CD4-positive, alpha-beta T cell treated with Interleukin-6 for 4 hours (primary cell): Measurements from ENCODE around the gene HACD2.

Experiments
- DNase-seq: peaks from one replicate; pipeline ENCODE4 v3.0.0-alpha.2; 2020; ENCODE audit warnings: mixed read lengths

HACD2 gene

DNA sequence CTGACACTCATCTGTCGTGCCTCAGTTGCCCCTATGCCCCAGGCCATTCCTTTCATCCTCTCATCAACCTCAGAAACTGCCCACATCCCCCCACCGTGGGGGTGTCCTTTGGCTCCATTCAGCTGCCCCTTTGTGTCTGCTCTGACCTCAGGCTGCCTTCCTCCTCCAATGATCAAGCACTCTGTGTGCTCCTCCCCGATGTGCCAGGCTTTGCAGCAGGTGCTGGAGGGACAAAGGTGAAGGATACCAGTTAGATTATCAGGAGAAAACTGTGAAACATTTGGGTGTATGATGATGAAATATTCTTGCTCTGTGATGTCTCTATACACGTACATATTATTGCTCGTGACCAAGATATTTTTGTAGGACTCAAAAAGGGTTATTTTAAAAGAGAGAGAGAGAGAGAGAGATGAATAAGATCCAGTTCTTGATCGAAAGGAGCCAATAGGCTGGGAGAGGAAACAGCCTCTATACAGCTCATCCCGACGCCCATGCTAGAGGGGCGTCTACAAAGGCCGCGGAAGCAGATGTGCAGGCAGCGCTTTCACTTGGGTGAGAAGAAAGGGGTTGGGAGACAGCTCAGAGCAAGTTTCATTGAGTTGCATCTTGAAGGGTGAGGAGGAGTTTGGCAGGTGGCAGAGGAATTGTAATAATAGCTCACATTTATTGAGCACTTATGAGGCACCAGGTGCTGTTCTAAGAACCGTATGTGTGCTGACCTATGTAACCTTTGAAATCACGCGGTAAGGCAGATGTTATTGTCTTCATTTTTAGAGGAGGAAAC lies 107.7 kb downstream of the HACD2 start:
- DNase-seq, result no peak

DNA sequence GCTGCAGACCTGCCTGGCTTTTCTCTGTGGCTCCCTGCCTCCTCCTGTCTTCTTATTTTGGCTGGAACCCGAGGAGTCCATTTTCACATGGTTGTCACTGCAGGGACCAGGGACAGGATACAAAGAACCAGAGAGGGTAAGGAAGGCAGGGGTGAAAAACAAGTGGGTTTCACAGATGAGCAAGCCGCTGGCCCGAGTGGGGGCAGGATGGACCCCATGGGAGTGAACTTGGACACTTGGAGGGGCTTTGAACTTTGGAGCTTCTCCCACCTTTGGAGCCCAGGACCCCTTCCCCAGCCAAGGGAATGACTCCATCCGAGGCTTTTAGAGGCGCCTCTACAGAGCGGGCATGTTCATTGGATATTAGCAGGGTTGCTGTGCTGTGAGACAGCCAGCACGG lies 109.1 kb downstream of the HACD2 start:
- no peak for DNase-seq

DNA sequence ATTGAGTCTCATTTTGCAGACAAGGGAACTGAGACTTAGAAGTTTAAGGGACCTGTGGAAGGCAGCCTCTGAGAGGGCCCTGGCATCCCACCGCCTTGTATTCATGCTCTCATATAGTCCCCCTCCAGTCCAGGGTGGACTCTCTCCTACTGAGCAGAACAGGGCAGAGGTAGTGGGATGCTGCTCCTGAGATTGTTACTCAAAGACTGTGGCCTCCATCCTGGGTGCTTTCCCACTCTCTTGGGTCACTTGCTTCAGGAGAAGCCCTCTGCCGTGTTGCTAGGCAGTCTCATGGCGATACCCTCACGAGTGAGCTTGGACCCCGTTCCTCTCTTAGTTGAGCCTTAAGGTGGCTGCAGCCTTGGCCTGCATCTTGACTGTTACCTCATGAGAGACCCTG lies 113.7 kb downstream of the HACD2 start:
- no peak for DNase-seq

DNA sequence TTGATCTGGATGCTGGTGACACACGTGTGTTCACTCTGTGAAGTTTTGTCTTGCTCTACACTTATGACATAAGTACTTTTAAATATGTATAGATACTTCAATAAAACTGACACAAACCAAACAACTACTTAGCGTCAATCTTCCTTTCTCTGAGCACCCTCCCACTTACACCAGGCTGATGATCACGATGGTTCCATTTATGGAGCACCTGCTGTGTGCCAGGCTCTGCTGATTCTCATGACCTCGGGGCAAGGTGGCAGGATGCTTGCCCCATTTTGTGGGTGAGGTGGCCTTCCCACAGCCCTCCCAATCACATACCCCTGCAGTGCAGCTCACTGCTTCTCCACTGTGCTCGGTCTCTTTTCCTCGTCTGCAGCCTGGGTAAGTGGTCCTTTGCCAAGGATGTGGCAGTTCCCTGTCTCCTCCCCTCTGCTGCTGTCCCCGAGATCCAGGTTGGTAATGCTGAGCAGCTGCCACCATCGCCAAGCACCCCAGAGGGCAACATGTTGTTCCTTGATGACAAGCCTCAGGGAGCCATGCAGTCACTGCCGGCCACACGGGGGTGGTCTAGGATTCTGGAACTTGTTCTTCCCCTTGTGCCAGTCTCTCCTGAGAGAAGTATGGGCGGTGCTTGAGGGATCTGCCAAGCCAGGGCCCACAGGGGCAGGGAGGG lies 115.4 kb downstream of the HACD2 start:
- DNase-seq, result no peak

DNA sequence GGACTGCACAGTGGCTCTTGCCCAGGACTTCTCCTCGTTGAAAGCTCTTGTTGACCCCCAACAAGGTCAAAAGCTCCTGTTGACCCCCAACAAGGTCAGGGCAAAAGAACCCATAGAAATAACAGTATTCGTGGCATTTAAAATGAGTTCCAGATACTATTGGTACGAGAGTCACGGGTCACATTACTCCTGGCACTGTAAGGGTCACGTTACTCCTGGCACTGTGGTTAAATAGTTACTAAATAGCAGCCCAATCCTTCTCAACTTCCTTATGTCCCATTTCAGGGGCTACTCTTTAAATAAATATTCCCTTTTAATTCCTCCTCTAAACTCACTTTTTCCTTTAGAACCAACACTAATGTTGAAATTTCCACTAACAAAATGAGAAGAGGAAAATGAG lies 117.8 kb downstream of the HACD2 start:
- no peak for DNase-seq

DNA sequence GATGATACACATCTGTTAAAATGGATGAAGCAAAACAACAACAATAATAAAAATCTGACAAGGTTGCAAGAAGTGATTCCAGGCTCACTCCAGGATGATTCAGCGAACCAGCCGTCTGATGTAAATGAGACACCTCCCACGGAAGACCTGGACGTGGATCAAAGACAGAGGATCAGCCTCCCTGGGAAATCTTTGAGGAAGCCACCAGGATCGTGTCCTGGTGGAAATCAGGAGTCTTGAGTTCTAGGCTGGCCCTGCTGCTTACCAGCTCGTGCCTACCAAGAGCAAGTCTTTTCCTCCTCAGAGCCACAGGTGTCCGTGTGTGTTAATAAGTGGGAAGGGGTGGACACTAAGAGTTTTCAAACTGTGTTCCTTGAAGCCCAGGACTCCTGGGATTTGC lies 120.6 kb downstream of the HACD2 start:
- DNase-seq, result no peak

DNA sequence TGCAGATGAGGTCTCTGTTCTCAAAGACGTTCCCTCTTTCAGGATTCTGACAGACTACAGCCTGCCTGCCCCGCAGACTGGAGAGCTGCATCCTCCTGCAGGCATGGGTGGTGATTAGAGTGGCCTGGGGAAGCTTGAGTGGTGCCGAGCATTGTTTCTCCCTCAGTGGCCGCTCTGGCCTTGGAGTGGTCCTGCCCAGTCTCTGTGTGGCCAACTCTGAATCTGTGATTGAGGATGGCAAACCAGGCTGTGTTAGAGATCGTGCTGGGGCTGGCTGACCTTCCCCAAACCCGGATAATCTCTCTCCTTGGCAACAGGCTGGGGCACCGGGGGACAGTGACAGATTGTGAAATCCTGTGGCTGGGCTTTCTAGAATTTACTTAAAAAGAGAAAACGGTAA lies 125.0 kb downstream of the HACD2 start:
- DNase-seq, result no peak

DNA sequence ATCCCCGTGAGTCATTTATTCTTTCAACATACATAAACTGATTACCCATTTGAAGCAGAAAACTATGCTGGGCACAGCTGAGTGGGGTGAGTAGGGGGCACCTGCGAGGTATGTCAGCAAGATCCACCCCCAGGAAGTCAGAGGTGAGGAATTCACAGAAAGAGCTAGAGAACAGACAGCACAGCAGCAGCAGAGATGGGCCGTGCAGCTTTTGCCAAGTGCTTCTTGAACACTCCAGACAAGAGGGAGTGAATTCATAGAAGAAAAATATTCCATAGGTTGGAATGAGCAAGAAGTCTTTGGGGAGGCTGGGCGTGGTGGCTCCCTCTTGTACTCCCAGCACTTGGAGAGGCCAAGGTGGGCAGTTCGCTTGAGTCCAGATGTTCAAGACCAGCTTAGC lies 126.6 kb downstream of the HACD2 start:
- DNase-seq, result no peak

DNA sequence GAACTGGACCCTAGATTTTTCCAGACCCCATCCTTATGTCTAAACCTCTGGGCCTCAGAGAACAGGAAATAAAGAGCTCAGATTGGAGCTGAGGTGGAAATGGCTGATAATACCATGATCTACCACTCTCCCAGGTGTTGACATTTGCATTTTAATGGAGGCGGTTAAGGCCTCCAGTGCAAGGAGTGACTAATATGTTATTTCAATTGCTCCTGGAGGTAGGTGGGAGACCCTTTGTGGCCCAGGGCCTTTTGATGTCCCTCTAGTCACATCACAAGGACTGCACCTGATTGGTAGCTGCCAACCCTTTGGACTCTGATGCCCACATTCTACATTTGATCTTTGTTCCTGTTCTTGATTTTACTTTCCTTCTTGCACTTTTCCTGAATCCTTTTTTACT lies 127.0 kb downstream of the HACD2 start:
- no peak for DNase-seq

DNA sequence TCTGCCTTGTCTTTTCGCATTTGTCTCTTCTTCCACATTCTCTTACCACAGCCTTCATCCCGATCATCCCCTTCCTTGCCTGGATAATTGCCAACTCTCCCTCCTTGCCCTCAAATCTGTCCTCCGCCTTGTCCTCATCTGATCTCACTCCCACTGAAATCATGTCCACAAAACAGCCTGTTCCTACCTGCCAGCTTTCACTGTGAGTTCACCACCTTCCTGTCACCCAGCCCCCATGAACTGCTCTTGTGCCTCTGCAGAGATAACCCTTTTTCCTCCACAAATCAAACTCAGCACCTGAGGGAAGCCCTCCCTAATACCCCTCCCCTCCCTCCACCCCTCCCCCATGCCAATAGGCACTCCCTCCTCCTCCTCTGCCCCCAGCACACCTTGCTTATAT lies 131.2 kb downstream of the HACD2 start:
- no peak for DNase-seq

DNA sequence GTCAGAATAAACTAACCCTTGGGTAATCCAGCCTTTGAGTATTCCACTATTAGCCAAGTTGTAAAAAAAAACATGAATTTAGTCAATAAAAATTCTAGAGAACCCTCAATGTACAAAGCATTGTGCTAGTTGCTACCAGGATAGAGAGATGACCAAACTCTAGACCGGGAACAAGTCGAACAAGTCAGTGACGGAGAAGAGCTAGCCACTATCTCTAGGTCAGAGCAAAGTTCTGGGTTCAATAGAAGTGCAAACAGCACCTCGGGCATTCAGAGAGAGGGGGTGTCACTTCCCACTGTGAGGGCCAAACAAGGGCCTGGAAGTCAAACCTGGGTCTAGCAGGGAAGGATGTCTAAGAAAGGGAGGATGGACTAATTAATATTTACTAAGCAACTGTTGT lies 133.7 kb downstream of the HACD2 start:
- no peak for DNase-seq

DNA sequence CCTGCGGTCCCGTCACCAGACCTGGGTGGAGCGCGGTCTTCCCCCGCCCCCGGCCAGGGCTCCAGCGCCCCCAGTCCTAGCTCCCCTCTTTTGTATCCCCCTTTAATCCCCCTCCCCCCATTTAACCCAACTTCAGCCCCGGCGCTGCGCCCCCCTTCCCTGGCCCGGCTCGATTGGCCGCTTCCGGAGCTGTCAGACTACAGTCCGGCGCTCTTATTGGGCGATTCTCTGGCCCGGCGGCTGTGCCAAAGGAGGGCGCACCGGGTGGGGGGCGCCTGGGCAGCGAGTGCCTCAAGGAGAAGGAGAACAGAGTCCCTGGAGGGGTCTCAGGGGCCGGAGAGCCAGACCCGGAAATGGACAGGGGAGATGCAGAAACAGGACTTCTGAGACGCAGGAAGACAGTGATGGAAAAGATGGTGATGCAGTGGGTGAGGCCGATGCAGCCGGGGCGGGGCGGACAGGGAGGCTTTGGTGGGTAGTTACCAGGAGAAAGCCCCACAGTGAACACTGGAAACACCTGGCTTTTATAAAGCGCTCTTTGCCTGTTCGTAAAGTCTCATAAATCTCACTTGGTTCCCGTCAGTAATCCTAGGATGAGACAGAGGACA lies 134.8 kb downstream of the HACD2 start:
- DNase-seq, result no peak

DNA sequence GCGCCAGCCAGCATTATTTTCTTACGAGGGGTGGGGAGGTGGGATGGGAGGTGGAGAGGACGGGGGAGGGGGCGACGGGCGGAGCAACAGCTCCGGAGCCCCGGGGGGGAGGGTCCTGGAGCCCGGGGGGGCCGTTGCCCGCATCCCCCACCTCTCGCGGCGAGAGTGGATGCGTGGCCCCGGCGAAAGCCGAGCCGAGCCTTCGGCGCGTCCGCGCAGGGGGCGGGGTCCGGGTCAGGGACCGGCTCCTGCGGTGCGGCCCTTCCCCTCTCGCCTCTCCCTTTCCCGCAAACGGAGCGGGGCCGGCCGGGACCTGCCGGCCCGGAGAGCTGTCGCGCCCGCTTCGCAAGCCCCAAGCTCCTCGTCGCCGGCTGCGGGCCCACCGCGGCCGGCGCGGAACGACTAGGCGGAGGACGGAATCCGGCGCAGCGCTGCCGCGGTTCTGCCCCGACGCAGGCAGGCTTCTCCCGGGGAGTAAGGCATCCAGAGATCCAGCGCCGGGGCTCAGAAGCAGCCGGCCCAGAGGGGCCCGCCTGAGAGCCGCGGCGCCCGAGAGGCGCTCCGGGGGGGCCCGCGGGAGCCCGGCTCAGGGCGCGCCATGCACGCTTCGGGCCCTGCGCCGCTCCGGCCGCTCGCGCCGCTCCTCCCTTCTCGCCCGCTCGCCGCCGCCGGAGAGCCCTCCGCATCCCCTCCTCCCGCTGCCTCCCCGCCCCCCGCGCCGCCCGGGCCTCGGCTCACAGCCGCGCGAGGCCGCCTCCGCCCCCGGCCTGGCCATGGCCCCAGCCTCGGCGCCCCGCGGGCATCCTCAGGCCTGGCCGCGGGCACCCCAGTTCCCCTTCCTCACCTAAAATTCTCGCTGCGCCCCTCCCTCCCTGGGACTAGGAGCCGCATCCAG lies 135.5 kb downstream of the HACD2 start:
- DNase-seq, result no peak

DNA sequence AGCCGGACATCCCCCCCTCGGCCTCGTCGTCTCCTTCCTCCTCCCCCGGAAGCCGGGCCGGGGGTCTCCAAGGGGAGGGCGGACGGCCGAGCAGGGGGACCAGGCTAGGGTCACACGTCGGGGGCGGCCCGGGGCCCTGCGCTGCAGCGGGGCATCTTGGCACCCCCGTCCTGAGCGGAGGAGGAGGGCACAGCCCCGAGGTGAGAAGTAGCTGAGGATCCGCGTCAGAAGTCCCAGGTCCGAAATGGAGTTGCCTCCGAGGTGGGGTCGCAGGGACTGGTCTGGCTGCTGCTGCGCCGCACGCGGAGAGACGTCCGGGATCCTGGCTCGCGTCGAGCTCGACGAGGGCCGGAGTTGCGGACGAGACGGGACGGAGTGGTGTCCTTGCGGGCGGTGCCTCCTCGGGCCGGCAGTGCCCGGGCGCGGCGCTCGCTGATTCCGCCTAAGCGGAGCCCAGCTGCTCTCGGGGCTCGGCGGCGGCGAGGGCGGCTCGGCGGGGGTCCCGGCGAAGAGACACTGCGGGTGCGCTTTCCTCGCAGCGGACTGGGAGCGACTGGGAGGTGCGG lies 136.2 kb downstream of the HACD2 start, which contains the start of gene ADCY5:
Gene ADCY5, minus strand, starts transcription at position 555 of the 566 bp plus-strand sequence. Its CDS starts 545 bp downstream, at position 10.
- no peak for DNase-seq

DNA sequence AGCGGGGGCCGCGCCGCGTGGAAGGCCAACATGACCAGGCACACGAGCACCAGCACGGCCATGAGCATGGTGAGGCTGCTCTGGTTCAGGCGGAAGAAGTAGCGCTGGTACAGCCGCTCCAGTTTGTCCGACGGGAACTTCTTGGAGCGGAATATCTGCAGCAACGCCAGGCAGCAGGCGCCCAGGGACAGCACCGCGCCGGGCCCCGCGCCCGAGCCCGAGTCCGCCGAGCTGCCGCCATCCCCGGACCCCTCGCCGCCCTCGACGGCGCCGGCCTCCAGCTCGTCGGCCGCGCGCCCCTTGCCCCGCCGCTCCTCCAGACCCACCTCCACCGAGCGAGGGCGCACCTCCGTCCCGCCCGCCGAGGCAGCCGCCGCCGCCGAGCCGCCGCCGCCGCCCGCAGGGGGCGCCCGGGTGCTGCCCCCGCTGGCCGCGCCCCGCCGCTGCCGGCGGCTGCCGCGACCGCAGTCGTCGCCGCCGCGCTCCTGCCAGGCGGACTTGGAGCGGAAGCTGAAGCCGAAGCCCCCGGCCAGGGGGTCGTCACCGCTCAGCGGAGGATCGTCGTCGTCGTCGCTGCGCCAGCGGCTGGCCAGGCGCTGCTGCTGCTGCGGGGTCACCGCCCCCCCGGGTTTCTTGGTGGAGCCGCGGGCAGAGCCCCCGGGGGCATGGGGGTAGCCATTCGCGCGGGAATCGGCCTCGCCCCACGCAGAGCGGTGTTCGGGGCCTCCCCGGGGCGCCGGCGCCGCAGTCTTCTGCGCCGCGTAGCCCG lies 136.9 kb downstream of the HACD2 start:
- DNase-seq, result peak; percentile 34

DNA sequence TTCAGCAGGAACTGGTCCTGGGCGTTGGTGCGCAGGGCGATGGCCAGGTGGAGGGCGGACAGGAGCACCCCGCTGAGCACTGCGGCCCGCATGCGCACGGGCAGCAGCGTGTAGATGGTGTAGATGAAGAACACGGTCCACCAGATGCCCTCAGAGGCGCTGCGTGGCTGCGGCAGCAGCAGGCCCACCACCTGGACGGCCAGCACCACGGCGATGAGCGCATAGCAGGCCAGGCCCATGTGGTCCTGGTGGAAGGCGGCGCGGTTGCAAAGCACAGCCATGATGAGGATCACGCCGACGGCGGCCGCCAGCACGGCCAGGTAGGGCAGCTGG lies 137.5 kb downstream of the HACD2 start:
- DNase-seq, result no peak

DNA sequence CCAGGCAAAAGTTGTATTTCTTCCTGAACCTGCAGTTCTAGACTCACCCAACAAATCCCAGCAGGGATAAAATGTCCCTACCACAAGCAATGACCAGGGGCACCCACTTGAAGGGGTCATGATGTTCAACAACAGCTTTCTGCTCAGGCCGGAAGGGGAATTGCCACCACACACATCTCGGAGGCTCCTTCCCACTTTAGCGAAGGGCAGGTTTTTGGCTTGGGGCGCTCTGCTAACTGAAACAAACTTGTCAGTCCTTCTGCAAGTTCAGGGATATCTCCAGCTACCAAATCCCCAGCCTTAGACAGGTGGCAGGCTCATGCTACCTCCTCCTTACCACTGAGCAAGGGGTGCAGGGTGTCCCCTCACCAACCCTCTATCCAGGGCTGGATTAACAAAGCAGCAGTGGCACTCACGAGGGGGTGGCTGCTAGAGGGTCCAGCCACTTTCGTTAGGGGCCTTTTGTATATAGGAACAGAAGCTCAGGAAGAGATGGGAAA lies 138.2 kb downstream of the HACD2 start:
- no peak for DNase-seq

DNA sequence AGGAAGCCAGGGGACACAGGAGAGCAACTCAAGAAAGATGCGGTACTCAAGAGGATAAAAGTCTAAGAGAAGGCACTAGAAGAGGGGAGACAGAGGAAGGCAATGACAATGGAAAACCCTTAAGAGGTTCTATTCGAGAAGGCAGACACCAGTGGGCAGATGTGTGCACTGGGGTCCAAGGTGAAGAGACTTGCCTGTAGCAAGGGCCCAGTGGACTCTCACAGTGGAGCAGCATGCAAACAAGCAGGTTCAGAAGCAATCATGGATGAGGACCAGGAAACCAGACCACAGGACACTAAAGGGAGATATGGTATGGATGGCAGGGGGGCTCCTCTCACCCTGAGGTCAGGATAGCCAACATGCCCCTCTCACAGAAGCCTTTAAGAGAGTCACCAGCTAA lies 138.6 kb downstream of the HACD2 start:
- no peak for DNase-seq

DNA sequence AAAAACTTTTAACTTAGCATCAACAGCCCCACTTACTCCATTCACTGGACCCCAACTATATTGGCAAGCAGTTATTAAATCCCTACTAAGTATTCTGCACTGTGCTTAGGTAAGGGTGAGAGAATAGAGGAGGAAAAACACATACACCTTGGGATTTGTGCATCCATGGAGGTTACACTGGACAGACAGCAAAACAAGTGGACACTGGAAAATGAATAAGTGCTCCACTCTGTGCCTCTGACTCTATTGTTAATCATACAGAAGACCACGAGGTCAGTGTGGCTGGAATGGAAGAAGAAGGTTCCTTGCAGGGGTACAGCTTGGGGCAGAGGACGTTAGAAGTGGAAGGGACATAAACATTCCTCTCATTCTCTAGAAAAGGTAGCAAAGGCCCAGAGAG lies 139.2 kb downstream of the HACD2 start:
- DNase-seq, result no peak

DNA sequence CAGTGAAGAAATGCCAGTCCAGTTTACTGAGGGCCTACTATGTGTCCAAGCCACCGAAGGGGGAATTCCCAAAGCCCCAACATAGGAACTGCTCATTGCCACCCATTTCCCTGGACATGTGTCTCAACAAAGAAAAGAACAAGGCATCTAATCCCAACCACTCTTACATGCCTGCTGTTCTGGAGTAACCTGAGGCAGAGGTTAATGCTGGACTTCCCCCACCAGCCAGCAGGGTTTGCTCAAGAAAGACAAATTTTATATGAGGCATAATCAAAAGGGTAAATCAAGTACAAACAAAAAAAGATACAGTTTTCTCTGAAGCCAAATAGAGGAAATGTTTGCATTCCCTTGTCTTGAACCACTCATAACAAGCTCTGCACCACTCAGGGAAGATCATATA lies 140.1 kb downstream of the HACD2 start:
- no peak for DNase-seq

DNA sequence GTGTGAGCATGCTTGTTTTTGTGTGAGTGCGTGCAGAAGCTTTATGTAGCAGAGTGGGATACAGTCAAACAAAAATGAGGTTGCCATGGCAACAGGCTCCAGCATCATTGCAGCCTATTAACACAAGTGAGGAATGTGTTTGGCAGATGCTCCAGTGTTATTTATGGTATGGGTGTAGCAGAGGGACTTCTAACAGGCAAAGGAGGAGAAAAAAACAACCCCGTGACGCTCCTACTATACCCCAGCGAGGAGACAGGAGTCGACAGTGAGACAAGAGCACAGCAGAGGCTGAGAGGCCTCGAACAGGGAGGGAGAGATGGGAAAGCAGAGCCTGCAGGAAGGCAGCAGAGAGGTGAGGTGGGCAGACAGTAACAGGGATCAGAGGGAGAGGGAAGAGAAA lies 140.8 kb downstream of the HACD2 start:
- DNase-seq, result no peak

DNA sequence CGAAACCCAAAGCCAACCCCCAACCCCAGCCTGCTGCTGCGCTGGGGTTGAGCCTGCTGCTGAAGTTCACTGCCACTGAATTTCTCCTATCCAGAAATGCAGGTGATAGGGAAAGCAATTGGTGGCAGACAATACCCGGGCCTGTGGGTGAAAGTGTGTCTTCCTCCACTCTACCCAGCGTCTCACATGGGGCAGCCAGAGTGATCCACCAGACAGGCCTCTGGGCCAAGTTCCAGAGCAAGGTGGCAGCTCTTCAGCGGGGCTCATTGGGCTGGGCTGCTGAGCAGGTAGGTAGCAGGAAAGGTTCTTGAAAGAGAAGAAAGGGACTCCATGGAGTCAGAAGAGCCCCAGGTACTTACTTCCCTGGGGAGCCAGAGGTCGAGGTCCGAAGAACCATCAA lies 141.9 kb downstream of the HACD2 start:
- no peak for DNase-seq
